22Rv1 (cell line): ENCODE data around the gene HAGH.
A peak's percentile ranks its signal among the peaks of the same experiment; 100 is the strongest.

ENCODE experiments used
- H3K27ac ChIP-seq: fragments of 450-650 bp; 2 replicates; pipeline ENCODE4 v1.5.1; 2017
- ZFX ChIP-seq: fragments of 450-650 bp; IDR thresholded peaks from 2 replicates; pipeline ENCODE4 v1.6.1; 2017; ENCODE audit warnings: antibody characterized with exemption, borderline replicate concordance
- TF ChIP-seq, protein P1 (sequence below): fragments of 450-650 bp; IDR thresholded peaks from 2 replicates; pipeline ENCODE4 v1.5.1; 2017; ENCODE audit warnings: mild to moderate bottlenecking

The HAGH gene

DNA sequence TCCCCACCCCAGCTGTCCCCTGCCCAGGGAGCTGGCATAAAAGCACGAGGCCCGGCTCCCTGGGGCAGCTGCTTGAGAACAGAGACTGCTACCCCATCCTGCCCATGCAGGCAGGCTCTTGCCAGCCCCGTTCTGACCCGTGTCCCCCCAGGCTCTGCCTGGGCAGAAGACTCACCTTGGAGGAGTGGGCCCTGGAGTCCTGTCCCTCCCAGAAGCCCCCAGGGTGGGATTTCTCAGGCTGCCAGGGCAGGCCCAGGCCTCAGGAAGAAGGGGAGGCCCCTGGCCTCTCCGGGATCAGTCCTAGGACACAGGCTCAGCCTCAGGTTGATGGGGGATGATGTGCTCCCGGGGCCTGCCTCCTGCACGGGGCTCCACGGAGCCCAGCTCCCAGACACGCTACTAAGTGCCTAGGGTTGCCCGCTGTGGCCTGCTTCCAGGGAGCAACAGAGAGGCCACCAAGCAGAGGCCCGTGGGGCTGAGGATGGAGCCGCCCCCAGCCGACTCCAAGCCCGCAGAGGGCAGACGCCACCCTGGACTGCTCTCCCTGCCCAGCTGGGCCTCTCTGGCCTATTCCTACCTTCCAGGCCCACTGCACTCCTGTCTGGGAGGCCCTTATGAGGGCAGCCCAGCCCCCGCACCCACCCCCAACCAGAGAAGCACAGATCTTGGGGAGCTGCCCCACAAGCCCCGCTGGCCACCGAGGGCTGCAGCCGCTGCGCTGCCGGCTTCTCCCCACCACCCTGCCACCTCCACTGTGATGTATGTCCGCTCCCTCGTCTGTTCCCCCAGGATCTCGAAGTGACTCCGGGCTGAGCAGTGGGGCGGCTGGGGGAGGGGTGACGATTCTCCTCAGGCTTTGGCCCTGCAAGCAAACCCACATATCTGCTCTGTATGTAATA, 57.0 kb downstream of the HAGH start:
- TF ChIP-seq, protein P1, sequence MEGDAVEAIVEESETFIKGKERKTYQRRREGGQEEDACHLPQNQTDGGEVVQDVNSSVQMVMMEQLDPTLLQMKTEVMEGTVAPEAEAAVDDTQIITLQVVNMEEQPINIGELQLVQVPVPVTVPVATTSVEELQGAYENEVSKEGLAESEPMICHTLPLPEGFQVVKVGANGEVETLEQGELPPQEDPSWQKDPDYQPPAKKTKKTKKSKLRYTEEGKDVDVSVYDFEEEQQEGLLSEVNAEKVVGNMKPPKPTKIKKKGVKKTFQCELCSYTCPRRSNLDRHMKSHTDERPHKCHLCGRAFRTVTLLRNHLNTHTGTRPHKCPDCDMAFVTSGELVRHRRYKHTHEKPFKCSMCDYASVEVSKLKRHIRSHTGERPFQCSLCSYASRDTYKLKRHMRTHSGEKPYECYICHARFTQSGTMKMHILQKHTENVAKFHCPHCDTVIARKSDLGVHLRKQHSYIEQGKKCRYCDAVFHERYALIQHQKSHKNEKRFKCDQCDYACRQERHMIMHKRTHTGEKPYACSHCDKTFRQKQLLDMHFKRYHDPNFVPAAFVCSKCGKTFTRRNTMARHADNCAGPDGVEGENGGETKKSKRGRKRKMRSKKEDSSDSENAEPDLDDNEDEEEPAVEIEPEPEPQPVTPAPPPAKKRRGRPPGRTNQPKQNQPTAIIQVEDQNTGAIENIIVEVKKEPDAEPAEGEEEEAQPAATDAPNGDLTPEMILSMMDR = no peak
- TF ChIP-seq ZFX = no peak
- peak overlapping the region; percentile 97 for H3K27ac ChIP-seq

DNA sequence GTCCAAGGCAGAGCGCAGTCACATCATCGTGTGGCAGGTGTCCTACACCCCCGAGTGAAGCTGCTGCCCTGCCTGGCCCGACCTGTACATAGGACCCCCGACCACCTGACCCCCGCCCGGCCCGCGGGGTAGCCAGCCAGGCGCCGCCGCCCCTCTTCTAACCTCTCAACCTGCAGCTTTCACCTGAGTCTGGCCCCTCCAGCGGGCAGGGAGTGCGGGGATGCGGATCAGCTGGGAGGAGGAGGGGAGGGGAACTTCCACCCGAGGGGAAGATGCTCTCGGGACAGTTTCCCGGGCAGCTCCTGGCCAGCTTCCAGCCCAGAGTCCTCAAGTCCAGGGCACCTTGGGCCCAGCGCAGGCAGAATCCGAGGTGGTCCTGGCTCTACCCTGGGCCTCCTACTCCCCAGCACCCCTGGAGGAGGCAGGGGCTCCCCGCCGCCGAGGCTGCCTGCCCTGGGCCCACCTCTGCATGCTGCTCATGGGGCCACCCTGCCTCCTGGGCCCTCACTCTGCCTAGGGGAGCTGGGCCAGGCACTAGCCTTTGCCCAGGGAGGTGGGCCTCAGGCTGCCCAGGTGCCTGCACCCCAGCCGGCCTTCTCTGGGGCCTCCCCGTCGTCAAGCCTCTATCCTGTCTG, 57.7 kb downstream of the HAGH start:
- no peak for TF ChIP-seq ZFX
- TF ChIP-seq, protein P1 = no peak
- H3K27ac ChIP-seq = peak overlapping the region; percentile 97

DNA sequence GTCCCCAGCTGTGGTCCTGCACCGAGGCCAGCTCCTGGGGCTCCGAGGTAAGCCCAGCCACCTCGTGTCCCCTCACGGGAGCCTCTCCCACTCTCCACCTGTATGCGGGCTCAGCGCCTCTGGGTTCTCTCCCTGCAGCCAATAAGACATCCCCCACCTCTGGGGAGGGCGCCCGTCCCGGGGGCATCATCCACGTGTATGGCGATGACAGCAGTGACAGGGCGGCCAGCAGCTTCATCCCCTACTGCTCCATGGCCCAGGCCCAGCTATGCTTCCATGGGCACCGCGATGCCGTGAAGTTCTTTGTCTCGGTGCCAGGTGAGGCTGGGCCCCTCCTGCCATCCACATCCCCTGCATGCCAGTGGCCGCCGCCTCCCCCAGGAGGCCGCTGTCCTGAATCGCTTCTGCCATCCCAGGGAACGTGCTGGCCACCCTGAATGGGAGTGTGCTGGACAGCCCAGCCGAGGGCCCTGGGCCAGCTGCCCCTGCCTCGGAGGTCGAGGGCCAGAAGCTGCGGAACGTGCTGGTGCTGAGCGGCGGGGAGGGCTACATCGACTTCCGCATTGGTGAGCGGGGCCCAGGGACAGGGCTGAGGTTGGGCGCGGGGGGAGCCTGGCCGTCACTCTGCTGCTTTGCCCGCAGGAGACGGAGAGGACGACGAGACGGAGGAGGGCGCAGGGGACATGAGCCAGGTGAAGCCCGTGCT, 58.4 kb downstream of the HAGH start:
- TF ChIP-seq, protein P1 = no peak
- no peak for TF ChIP-seq ZFX

DNA sequence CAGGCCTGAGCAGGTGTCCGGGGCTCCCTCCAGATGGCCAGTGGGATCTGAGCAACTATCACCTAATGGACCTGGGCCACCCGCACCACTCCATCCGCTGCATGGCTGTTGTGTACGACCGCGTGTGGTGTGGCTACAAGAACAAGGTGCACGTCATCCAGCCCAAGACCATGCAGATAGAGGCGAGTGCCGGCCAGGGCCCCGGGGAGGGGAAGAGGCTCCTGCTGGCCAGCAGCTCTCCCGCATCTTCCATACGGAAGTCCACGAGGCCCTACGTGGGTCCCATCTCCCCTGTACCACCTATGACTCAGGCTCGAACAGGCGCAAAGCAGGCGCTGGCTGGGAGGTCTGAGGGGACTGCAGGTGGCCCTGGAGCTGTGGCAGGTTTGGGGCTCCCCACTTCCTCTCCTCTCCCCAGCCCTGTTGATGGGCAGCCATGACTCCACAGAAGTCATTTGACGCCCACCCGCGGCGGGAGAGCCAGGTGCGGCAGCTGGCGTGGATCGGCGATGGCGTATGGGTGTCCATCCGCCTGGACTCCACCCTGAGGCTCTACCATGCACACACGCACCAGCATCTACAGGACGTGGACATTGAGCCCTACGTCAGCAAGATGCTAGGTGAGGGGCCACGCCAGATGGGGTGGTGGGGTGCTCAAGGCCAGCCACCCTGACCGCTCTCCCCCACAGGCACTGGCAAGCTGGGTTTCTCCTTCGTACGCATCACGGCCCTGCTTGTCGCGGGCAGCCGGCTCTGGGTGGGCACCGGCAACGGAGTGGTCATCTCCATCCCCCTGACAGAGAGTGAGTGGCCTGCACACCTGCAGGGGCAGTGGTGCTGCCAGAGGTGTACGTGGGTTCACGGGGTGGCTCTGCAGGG, 59.3 kb downstream of the HAGH start:
- TF ChIP-seq ZFX = no peak
- TF ChIP-seq, protein P1 = no peak
- H3K27ac ChIP-seq = no peak overlapping the region

More for the DNA sequence above, 58.4 kb downstream of the HAGH start:
- H3K27ac ChIP-seq = peak overlapping the region; percentile 97

DNA sequence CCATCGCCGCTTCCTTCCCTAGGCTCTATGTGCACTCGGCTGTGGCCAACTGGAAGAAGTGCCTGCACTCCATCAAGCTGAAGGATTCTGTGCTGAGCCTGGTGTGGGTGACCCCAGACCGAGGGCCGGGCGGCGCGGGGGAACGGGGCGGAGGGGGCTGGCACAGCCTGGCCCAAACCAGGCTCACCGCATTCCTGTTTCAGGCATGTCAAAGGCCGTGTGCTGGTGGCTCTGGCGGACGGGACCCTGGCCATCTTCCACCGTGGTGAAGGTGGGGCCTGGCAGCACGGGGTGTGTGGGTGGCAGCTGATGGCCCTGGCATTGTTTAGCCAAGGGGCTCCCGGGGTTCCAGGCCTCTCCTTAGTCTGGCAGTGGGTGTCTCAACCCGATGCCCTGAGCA, 59.9 kb downstream of the HAGH start:
- TF ChIP-seq, protein P1 = no peak
- no peak for TF ChIP-seq ZFX
- no peak overlapping the region for H3K27ac ChIP-seq

DNA sequence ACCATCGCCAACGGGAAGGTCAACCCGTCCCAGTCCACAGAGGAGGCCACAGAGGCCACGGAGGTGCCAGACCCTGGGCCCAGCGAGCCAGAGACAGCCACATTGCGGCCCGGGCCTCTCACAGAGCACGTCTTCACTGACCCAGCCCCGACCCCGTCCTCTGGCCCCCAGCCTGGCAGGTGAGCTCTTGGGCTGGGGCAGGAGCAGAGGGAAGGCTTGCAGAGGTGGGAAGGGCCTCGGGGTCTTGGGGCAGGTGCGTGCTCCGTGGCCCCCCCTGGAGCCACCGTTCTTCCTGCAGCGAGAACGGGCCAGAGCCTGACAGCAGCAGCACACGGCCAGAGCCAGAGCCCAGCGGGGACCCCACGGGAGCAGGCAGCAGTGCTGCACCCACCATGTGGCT, 60.4 kb downstream of the HAGH start:
- TF ChIP-seq, protein P1 = no peak
- no peak for TF ChIP-seq ZFX
- no peak overlapping the region for H3K27ac ChIP-seq
